MCF 10A (cell line): ENCODE measurements around the gene FCHSD2. TPM values are rescaled to one million over a fixed set of nuclear protein-coding genes. Genes with fewer than 3 reads are reported as not detected.

Experiments used
- BruUV-seq: library from RNA; stranded (reverse); fragments of 400-500 nt; replicated peaks from 2 replicates; lab custom pipeline; 2021; lab: Mats Ljungman, UMichigan
- CTCF ChIA-PET: fragments of 300-600 bp; sonication (Branson Sonifier 250); formaldehyde crosslinking; extraction: SDS; loops from one replicate; lab custom pipeline; 2021; ENCODE audit warnings: antibody characterized with exemption, inconsistent platforms; lab: Yijun Ruan, JAX
- POLR2A ChIA-PET: fragments of 300-600, 350-650 bp; sonication (Branson Sonifier 250); formaldehyde crosslinking; extraction: SDS; loops from one replicate; lab custom pipeline; 2020; ENCODE audit warnings: antibody characterized with exemption, inconsistent platforms; lab: Yijun Ruan, JAX
- DNase-seq: peaks from one replicate; pipeline ENCODE4 v3.0.0-alpha.2; 2018; ENCODE audit not compliant: unreplicated experiment
- H3K27ac Mint-ChIP-seq: one replicate; pipeline ENCODE4 v1.8.0; 2022; ENCODE audit warnings: mild to moderate bottlenecking, low read depth, mixed read lengths; ENCODE audit not compliant: unreplicated experiment
- H3K27me3 Mint-ChIP-seq: one replicate; pipeline ENCODE4 v1.8.0; 2022; ENCODE audit warnings: mixed read lengths; ENCODE audit not compliant: insufficient read depth, unreplicated experiment
- H3K36me3 Mint-ChIP-seq: one replicate; pipeline ENCODE4 v1.8.0; 2022; ENCODE audit warnings: mild to moderate bottlenecking, moderate library complexity, mixed read lengths; ENCODE audit not compliant: insufficient read depth, unreplicated experiment
- H3K4me1 Mint-ChIP-seq: one replicate; pipeline ENCODE4 v1.8.0; 2022; ENCODE audit warnings: mixed read lengths; ENCODE audit not compliant: insufficient read depth, unreplicated experiment
- H3K4me3 Mint-ChIP-seq: one replicate; pipeline ENCODE4 v1.8.0; 2022; ENCODE audit warnings: mild to moderate bottlenecking, moderate library complexity, mixed read lengths; ENCODE audit not compliant: unreplicated experiment
- H3K9me3 Mint-ChIP-seq: one replicate; pipeline ENCODE4 v1.8.0; 2022; ENCODE audit warnings: mixed read lengths; ENCODE audit not compliant: unreplicated experiment
- CTCF ChIP-seq: fragments of 200-600 bp; IDR thresholded peaks from one replicate; pipeline ENCODE4 v1.8.0; 2022; ENCODE audit warnings: antibody characterized with exemption, mild to moderate bottlenecking; ENCODE audit not compliant: unreplicated experiment
- intact Hi-C: fragments of 100-400 bp; cut with micrococcal nuclease; formaldehyde crosslinking; loops from 2 replicates; pipeline ENCODE4 v1.14.1; 2022
- total RNA-seq: library from RNA; stranded (reverse); gene quantifications from 2 replicates; pipeline ENCODE4 v1.2.3, GENCODE V29; 2022

The FCHSD2 gene
- total RNA-seq, 1 experiment from 2014 or later: 12.8 TPM

- CTCF ChIA-PET: no interaction called here
- Mint-ChIP-seq H3K27me3 (no peaks in the 10 kb centered on the region), H3K4me1 (peaks cover 10% of the 10 kb centered on the region), H3K36me3 (peaks cover 6% of the 10 kb centered on the region), H3K27ac (no peak overlapping the region), H3K4me3 (no peak overlapping the region), H3K9me3 (no peaks in the 10 kb centered on the region)
- no TSS peak for BruUV-seq
- TF ChIP-seq CTCF: no peak
- intact Hi-C loops: no loop called here
- POLR2A ChIA-PET: no interaction called here
- DNase-seq: no peak
Measured at GRCh38 chr11:72965672-72966071, 176.4 kb downstream of the FCHSD2 start.

GRCh38 chr11:72962717-72963116 lies 179.4 kb downstream of the FCHSD2 start:
- no peaks in the 10 kb centered on the region for H3K9me3 Mint-ChIP-seq
- intact Hi-C loops: no loop called here
- peaks cover 6% of the 10 kb centered on the region for H3K36me3 Mint-ChIP-seq
- ChIA-PET POLR2A (interaction anchor here (0.7 to 2.1 kb wide), 4 partner anchors 8 to 31 kb away, joined by 3 to 9 read pairs (median 3); no protein-coding TSS in a partner anchor), CTCF (no interaction called here)
- no TSS peak for BruUV-seq
- H3K27ac Mint-ChIP-seq: no peak overlapping the region
- no peak overlapping the region for H3K4me3 Mint-ChIP-seq
- TF ChIP-seq CTCF: no peak
- no peaks in the 10 kb centered on the region for H3K4me1 Mint-ChIP-seq
- no peak for DNase-seq
- H3K27me3 Mint-ChIP-seq: no peaks in the 10 kb centered on the region

GRCh38 chr11:72962084-72962483 lies 180.0 kb downstream of the FCHSD2 start:
- H3K27ac Mint-ChIP-seq: no peak overlapping the region
- H3K9me3 Mint-ChIP-seq: no peaks in the 10 kb centered on the region
- peaks cover 6% of the 10 kb centered on the region for H3K36me3 Mint-ChIP-seq
- H3K27me3 Mint-ChIP-seq: no peaks in the 10 kb centered on the region
- POLR2A ChIA-PET: interaction anchor here (0.7 to 2.1 kb wide), 4 partner anchors 8 to 32 kb away, joined by 3 to 9 read pairs (median 3); no protein-coding TSS in a partner anchor
- no TSS peak for BruUV-seq
- no peak overlapping the region for H3K4me3 Mint-ChIP-seq
- TF ChIP-seq CTCF: no peak
- DNase-seq: peak; percentile 57
- no peaks in the 10 kb centered on the region for H3K4me1 Mint-ChIP-seq
- intact Hi-C loops: no loop called here
- CTCF ChIA-PET: no interaction called here

- peak overlapping the region; percentile 40 for H3K27ac Mint-ChIP-seq
- intact Hi-C loops: no loop called here
Measured at GRCh38 chr11:72959998-72960731, 182.0 kb downstream of the FCHSD2 start.

More at GRCh38 chr11:72959998-72960731, 182.0 kb downstream of the FCHSD2 start:
- no peak for DNase-seq
- BruUV-seq: no TSS peak
- no peak for TF ChIP-seq CTCF
- H3K27me3 Mint-ChIP-seq: no peaks in the 10 kb centered on the region
- no peaks in the 10 kb centered on the region for H3K9me3 Mint-ChIP-seq
- POLR2A ChIA-PET: no interaction called here
- no peak overlapping the region for H3K4me3 Mint-ChIP-seq
- CTCF ChIA-PET: interaction anchor here (0.5 kb wide), 1 partner anchor 161 kb away, joined by 3 read pairs; no protein-coding TSS in a partner anchor
- H3K36me3 Mint-ChIP-seq: no peaks in the 10 kb centered on the region
- no peaks in the 10 kb centered on the region for H3K4me1 Mint-ChIP-seq
